K562 (cell line): Measurements from ENCODE around the gene HAPLN2. TPM values are rescaled to one million over a fixed set of nuclear protein-coding genes. Genes with fewer than 3 reads are reported as not detected.

Experiments used
- U2AF2 ChIP-seq: fragments of 200-400 bp; formaldehyde crosslinking; optimal IDR thresholded peaks from 2 replicates; pipeline ENCODE3; 2017; ENCODE audit warnings: low read depth, mild to moderate bottlenecking, low read length
- polyA plus RNA-seq, 8 experiments: library from polyadenylated mRNA; depleted of rRNA in 4 of 8; stranded (reverse) in 5 of 8; unstranded in 3 of 8; fragments of >200 nt; fragmentation: Nextera tagmentation in 2 of 8; fragmentation: Illumina TruSeq in 1 of 8; extraction: Ambion mirVana in 2 of 8; extraction: Trizol in 1 of 8; gene quantifications; 2 replicates each; pipeline versions ENCODE4 v1.2.1 to v1.2.3, GENCODE V29; 2011 to 2014; ENCODE audit warnings: inconsistent platforms in 1 of 8, missing spikeins in 1 of 8
- total RNA-seq, 7 experiments: library from RNA; depleted of rRNA in 6 of 7; stranded (reverse); fragments of >200 nt in 6 of 7; fragmentation: Illumina TruSeq in 2 of 7; extraction: Trizol in 2 of 7; gene quantifications; 2 replicates each; pipeline versions ENCODE4 v1.2.1 to v1.2.3, GENCODE V29; 2011 to 2021; ENCODE audit warnings: low replicate concordance in 1 of 7
- TF ChIP-seq, protein P1 (sequence below), 2 experiments: fragments of 450-650 bp; formaldehyde crosslinking in 1 of 2; IDR thresholded peaks; 2 replicates each; pipeline versions ENCODE4 v1.4.0 to v1.6.1; 2014 to 2020; ENCODE audit warnings: mild to moderate bottlenecking in 2 of 2, borderline replicate concordance in 1 of 2, low read depth in 1 of 2
- TF ChIP-seq, protein P2 (sequence below), 3 experiments: IDR thresholded peaks in 2 of 3; conservative IDR thresholded peaks in 1 of 3; 2 replicates each; pipeline ENCODE4 v1.5.1; 2011 to 2012; ENCODE audit warnings: low read length in 3 of 3, mild to moderate bottlenecking in 3 of 3, control low read depth in 2 of 3, improper control_type of control experiment in 1 of 3, inconsistent platforms in 1 of 3, low read depth in 1 of 3, mixed read lengths in 1 of 3, moderate library complexity in 1 of 3; ENCODE audit not compliant: insufficient read depth in 2 of 3

Gene HAPLN2
- total and polyA plus RNA-seq, 9 of the 15 experiments (the other 6 are each of a cell fraction or from before 2014, with no cell fraction given): 0.14 to 5.2 (median 3.8) TPM; not detected in 4

DNA sequence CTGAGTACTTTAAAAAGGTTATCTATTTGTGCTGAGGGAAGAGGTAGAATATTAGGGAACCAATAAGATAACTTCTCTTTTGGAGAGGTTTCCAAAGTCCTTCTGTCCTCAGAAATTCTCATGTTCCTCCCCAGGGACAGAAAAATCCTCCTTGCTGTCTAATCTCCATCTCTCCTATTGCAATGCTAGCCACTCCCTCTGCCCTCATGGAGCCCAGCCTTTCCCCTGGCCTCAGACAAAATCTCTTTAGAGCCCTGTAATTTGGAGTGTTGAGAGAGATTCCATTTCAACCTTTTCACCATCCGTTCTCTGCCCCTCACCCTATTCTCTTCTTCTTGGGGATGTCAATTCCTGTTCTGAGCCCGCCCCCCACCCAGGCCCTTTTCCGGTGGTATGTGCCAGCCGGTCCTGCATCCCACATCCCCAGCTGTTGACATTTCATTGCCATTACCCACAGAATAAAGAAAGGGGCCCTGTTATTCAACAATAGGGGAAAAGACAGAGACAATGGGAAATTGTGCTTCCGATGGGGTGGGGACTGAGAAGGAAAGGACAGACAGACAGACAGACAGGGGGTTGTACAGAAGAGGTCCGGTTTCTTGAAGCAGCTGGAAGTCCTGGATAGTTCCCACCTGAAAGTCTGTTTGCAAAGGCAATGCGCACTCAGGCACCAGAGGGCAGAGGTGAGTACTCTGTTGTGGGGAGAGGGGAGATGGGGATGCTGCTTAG, at the start of gene HAPLN2 (continued):
- TF ChIP-seq, protein P1, sequence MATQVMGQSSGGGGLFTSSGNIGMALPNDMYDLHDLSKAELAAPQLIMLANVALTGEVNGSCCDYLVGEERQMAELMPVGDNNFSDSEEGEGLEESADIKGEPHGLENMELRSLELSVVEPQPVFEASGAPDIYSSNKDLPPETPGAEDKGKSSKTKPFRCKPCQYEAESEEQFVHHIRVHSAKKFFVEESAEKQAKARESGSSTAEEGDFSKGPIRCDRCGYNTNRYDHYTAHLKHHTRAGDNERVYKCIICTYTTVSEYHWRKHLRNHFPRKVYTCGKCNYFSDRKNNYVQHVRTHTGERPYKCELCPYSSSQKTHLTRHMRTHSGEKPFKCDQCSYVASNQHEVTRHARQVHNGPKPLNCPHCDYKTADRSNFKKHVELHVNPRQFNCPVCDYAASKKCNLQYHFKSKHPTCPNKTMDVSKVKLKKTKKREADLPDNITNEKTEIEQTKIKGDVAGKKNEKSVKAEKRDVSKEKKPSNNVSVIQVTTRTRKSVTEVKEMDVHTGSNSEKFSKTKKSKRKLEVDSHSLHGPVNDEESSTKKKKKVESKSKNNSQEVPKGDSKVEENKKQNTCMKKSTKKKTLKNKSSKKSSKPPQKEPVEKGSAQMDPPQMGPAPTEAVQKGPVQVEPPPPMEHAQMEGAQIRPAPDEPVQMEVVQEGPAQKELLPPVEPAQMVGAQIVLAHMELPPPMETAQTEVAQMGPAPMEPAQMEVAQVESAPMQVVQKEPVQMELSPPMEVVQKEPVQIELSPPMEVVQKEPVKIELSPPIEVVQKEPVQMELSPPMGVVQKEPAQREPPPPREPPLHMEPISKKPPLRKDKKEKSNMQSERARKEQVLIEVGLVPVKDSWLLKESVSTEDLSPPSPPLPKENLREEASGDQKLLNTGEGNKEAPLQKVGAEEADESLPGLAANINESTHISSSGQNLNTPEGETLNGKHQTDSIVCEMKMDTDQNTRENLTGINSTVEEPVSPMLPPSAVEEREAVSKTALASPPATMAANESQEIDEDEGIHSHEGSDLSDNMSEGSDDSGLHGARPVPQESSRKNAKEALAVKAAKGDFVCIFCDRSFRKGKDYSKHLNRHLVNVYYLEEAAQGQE (IDR thresholded peaks at IDR 0.05; ENCODE audit: borderline replicate concordance): peak; percentile 15; the same call in 1 of the 2 replicates
- TF ChIP-seq, protein P1 (CRISPR knock-in tag; IDR thresholded peaks at IDR 0.05; ENCODE audit: low read depth): no peak
- TF ChIP-seq, protein P2, sequence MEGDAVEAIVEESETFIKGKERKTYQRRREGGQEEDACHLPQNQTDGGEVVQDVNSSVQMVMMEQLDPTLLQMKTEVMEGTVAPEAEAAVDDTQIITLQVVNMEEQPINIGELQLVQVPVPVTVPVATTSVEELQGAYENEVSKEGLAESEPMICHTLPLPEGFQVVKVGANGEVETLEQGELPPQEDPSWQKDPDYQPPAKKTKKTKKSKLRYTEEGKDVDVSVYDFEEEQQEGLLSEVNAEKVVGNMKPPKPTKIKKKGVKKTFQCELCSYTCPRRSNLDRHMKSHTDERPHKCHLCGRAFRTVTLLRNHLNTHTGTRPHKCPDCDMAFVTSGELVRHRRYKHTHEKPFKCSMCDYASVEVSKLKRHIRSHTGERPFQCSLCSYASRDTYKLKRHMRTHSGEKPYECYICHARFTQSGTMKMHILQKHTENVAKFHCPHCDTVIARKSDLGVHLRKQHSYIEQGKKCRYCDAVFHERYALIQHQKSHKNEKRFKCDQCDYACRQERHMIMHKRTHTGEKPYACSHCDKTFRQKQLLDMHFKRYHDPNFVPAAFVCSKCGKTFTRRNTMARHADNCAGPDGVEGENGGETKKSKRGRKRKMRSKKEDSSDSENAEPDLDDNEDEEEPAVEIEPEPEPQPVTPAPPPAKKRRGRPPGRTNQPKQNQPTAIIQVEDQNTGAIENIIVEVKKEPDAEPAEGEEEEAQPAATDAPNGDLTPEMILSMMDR (IDR thresholded peaks at IDR 0.05 in 2 of 3, conservative IDR thresholded peaks at IDR 0.05 in 1 of 3; ENCODE audit: insufficient read depth in 2 of 3, low read depth in 1 of 3, low read length in 3 of 3): peak; percentile 65 to 75 (median 71)
- no peak for TF ChIP-seq U2AF2
